HEK293 (cell line): ENCODE measurements around the gene FNTB.

ENCODE experiments used
- ZNF184 ChIP-seq: fragments of 450-650 bp; IDR thresholded peaks from 2 replicates; pipeline ENCODE4 v1.5.1; 2018; ENCODE audit warnings: missing biosample characterization, mild to moderate bottlenecking, missing genetic modification characterization
- ZNF610 ChIP-seq: fragments of 450-650 bp; formaldehyde crosslinking; IDR thresholded peaks from 2 replicates; pipeline ENCODE4 v1.5.1; 2016; ENCODE audit warnings: missing biosample characterization, missing genetic modification characterization, borderline replicate concordance
- ZNF626 ChIP-seq: fragments of 450-650 bp; sonication (Bioruptor Pico); formaldehyde crosslinking; IDR thresholded peaks from 2 replicates; pipeline ENCODE4 v1.5.1; 2018; ENCODE audit warnings: missing biosample characterization, missing genetic modification characterization, inconsistent platforms
- TF ChIP-seq, protein P1 (sequence below): fragments of 450-650 bp; IDR thresholded peaks from 2 replicates; pipeline ENCODE4 v1.5.1; 2018; ENCODE audit warnings: missing biosample characterization, mild to moderate bottlenecking, missing genetic modification characterization
- TF ChIP-seq, protein P2 (sequence below): sonication (generic); formaldehyde crosslinking; IDR thresholded peaks from 2 replicates; pipeline ENCODE4 v1.8.1; 2022; ENCODE audit warnings: mild to moderate bottlenecking, moderate library complexity, missing genetic modification reagents
- TF ChIP-seq, protein P3 (sequence below): fragments of 450-650 bp; formaldehyde crosslinking; IDR thresholded peaks from 2 replicates; pipeline ENCODE4 v1.5.1; 2016; ENCODE audit warnings: missing biosample characterization, missing genetic modification characterization

DNA sequence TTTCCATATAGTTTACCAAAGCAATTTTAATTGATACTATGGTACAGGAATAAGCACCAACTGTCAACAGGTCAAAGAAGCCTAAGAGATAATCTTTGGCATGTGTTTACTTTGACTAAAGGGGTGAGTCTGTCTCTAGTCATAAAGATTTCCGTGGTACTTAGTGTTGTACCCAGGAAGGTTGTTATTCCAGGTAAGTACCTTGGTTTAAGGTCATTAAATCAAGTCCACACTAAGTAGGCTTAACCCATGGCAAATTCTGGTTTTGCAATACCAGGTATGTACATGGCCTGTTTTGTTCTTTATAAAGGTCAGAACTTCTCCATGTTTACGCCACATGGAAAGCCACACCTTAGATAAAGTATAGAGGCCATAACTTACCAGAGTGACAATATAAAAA lies 105.7 kb downstream of the FNTB start:
- TF ChIP-seq, protein P1, sequence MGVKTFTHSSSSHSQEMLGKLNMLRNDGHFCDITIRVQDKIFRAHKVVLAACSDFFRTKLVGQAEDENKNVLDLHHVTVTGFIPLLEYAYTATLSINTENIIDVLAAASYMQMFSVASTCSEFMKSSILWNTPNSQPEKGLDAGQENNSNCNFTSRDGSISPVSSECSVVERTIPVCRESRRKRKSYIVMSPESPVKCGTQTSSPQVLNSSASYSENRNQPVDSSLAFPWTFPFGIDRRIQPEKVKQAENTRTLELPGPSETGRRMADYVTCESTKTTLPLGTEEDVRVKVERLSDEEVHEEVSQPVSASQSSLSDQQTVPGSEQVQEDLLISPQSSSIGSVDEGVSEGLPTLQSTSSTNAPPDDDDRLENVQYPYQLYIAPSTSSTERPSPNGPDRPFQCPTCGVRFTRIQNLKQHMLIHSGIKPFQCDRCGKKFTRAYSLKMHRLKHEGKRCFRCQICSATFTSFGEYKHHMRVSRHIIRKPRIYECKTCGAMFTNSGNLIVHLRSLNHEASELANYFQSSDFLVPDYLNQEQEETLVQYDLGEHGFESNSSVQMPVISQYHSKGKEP (tag by site-specific recombination) = no peak
- TF ChIP-seq, protein P2, sequence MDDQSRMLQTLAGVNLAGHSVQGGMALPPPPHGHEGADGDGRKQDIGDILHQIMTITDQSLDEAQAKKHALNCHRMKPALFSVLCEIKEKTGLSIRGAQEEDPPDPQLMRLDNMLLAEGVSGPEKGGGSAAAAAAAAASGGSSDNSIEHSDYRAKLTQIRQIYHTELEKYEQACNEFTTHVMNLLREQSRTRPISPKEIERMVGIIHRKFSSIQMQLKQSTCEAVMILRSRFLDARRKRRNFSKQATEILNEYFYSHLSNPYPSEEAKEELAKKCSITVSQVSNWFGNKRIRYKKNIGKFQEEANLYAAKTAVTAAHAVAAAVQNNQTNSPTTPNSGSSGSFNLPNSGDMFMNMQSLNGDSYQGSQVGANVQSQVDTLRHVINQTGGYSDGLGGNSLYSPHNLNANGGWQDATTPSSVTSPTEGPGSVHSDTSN (CRISPR knock-in tag) = no peak
- TF ChIP-seq, protein P3, sequence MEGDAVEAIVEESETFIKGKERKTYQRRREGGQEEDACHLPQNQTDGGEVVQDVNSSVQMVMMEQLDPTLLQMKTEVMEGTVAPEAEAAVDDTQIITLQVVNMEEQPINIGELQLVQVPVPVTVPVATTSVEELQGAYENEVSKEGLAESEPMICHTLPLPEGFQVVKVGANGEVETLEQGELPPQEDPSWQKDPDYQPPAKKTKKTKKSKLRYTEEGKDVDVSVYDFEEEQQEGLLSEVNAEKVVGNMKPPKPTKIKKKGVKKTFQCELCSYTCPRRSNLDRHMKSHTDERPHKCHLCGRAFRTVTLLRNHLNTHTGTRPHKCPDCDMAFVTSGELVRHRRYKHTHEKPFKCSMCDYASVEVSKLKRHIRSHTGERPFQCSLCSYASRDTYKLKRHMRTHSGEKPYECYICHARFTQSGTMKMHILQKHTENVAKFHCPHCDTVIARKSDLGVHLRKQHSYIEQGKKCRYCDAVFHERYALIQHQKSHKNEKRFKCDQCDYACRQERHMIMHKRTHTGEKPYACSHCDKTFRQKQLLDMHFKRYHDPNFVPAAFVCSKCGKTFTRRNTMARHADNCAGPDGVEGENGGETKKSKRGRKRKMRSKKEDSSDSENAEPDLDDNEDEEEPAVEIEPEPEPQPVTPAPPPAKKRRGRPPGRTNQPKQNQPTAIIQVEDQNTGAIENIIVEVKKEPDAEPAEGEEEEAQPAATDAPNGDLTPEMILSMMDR = no peak
- no peak for TF ChIP-seq ZNF610 (tag by site-specific recombination)
- TF ChIP-seq ZNF184 = no peak
- no peak for TF ChIP-seq ZNF626
